Measurements from ENCODE around the gene AK6. TPM values are rescaled to one million over a fixed set of nuclear protein-coding genes. Genes with fewer than 3 reads are reported as not detected.
A peak's percentile ranks its signal among the peaks of the same experiment; 100 is the strongest.
"Not testable (repeated sequence)": the region's sequence is repeated elsewhere in the genome, so short reads cannot be mapped to it uniquely, and the experiment has no call there.

The AK6 gene
- total RNA-seq, 8 experiments from 2014 or later = 21.8 to 54.7 (median 33.9) TPM

DNA sequence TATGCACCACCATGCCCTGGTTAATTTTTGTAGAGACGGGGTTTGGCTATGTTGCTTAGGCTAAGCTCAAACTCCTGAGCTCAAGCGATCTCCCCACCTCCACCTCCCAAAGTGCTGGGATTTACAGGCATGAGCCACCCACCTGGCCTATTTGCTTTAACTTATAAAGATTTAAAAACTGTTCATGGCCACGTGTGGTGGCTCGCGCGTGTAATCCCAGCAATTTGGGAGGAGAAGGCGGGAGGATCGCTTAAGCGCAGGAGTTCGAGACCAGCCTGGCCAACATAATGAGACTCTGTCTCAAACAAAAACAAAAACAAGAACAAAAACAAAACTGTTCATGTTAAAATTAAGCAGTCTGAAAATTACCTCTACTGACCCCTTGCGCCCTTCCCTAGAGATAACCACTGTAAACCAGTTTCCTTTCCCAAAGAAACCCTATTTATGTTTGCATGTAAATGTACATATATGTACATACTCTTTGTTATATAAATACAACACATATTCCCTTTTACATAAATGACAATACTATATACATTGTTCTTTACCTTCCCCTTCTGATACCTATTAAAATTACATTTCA lies 1.5 kb downstream of the AK6 start:
- Histone ChIP-seq H3K27ac (no peak overlapping the region), H3K4me3 (peak overlapping the region; percentile 67 to 97 (median 92)), H3K4me1 (replicated peaks in 1 of 2) (peaks cover 12 to 20% of the 10 kb centered on the region in 2 donors)
- no peak for ATAC-seq (replicated peaks in 6 of 8)
- 24 to 98% (median 86%) methylated on average over 1 to 11 of the region's 11 CpGs; no CpG with 5 or more reads in 1 of the 10 experiments for WGBS, 10 experiments
- in situ Hi-C loops (cut with MboI; ENCODE audit: low pct_unique_long_range_greater_than_20kb in 2 of 9, low sequenced_read_pairs in 9 of 9, unreplicated experiment in 9 of 9) = no loop called here

DNA sequence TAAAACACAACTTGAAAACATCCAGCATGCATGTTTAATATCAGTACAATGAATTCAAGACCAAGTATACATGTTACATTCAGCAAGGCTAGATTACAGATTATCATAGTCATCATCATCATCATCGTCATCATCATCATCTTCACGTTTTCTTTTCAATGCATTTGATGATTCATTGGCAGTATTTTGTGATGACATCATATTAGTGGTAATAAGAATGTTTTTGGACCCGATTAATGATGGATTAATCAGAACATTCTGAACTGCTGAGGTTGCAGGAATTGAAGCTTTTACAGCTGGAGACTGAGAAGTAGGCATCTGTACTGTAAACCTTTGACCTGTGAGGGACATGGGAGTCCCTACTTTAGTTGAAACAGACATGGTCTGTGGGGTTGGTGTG lies 4.5 kb downstream of the AK6 start:
- Histone ChIP-seq H3K27ac (no peak overlapping the region), H3K4me1 (replicated peaks in 1 of 2) (peaks cover 8 to 10% of the 10 kb centered on the region in 2 donors), H3K4me3 (no peak overlapping the region)
- ATAC-seq (replicated peaks in 6 of 8) = no peak
- WGBS, 10 experiments = 20 to 100% (median 61%) methylated on average over 1 to 3 of the region's 3 CpGs; no CpG with 5 or more reads in 2 of the 10 experiments
- in situ Hi-C loops (cut with MboI; ENCODE audit: low pct_unique_long_range_greater_than_20kb in 2 of 9, low sequenced_read_pairs in 9 of 9, unreplicated experiment in 9 of 9) = no loop called here

DNA sequence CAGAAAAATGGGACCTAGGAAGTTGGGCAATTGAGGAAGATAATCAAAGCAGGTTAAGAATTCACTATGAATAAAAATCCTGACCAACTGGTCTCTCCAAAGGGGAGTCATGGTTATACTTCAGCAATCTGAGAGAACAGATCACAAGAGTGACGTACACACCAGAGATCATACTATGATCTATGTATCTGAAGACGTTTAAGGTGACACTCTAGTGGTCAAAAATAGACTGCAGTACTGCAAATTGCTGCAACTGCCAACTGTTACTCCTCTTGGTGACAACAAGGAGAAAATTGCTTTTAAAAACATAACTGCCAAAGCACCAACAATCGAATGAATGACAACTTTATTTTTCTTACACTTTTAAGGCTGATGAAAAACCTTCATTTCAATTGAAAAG lies 4.9 kb downstream of the AK6 start:
- H3K4me1 ChIP-seq (replicated peaks in 1 of 2) = peaks cover 8 to 10% of the 10 kb centered on the region in 2 donors
- H3K27ac ChIP-seq = no peak overlapping the region
- WGBS, 10 experiments = 30 to 100% (median 73%) methylated on average over 1 to 3 of the region's 3 CpGs; no CpG with 5 or more reads in 2 of the 10 experiments
- no peak overlapping the region for H3K4me3 ChIP-seq
- in situ Hi-C loops (cut with MboI; ENCODE audit: low pct_unique_long_range_greater_than_20kb in 2 of 9, low sequenced_read_pairs in 9 of 9, unreplicated experiment in 9 of 9) = no loop called here
- no peak for ATAC-seq (replicated peaks in 6 of 8)

DNA sequence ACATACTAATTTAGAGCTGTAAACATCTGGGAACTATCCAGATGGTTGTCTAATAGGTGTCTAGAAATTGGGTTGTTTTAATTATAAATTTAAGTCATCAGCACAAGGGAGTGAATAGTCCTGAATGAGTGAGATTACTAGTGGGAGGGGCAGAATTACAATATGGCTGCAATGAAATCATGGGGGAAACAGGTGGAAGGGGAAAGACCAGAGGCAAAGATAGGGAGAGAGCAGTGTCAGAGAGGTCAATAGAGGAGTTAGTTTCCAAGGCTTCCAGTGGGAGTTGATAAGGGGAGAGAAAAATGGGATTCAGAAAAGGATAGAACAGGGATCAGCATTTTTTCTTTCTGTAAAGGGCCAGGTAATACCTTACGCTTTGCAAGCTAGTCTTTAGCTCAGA lies 8.9 kb downstream of the AK6 start:
- no peak overlapping the region for H3K27ac ChIP-seq
- 86 to 100% (median 100%) methylated on average over 1 of the region's 1 CpG; no CpG with 5 or more reads in 3 of the 10 experiments for WGBS, 10 experiments
- ATAC-seq (replicated peaks in 6 of 8) = no peak
- H3K4me3 ChIP-seq = no peak overlapping the region
- H3K4me1 ChIP-seq (replicated peaks in 1 of 2) = no peaks in the 10 kb centered on the region
- in situ Hi-C loops (cut with MboI; ENCODE audit: low pct_unique_long_range_greater_than_20kb in 2 of 9, low sequenced_read_pairs in 9 of 9, unreplicated experiment in 9 of 9) = no loop called here

DNA sequence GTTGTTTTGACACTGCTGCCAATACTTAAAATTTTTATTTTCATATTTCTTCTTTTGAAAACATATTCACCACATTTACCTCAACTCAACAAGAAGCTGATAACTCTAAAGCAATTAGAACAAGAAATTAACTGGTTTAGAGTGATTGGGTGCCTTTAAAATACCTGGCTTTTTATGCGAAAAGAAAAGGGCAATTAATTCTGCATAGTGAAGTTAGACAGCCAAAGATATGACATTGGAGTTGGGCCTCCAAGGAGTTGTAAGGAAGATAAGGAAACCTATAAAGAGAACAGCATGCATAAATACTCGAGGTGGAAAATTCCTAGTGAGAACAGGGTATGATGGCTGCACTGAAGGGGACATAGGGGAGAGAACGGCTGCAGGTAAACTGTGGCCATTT lies 9.6 kb downstream of the AK6 start:
- in situ Hi-C loops (cut with MboI; ENCODE audit: low pct_unique_long_range_greater_than_20kb in 2 of 9, low sequenced_read_pairs in 9 of 9, unreplicated experiment in 9 of 9) = no loop called here
- no peak for ATAC-seq (replicated peaks in 6 of 8)
- Histone ChIP-seq H3K27ac (no peak overlapping the region), H3K4me3 (no peak overlapping the region), H3K4me1 (replicated peaks in 1 of 2) (no peaks in the 10 kb centered on the region)
- 79 to 100% (median 100%) methylated on average over 1 to 3 of the region's 3 CpGs; no CpG with 5 or more reads in 2 of the 10 experiments for whole genome bisulfite sequencing, 10 experiments

DNA sequence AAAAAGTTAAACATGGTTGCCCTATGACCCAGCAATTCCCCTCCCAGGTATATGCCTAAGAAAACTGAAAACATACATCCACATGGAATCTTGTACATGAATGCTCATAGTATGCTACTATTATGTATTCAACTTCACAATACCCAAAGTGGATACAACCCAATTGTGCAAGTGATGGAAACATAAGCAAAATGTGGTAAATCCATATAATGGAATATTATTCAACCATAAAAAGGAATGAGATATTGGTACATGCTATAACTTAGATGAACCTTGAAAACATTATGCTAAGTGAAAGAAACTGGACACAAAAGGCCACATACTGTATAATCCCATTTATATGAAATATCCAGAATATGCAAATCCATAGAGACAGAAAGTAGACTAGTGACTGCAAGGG lies 18.7 kb downstream of the AK6 start:
- ATAC-seq (replicated peaks in 6 of 8) = no peak
- Histone ChIP-seq H3K4me1 (replicated peaks in 1 of 2) (no peaks in the 10 kb centered on the region), H3K4me3 (no peak overlapping the region), H3K27ac (no peak overlapping the region)
- in situ Hi-C loops (cut with MboI; ENCODE audit: low pct_unique_long_range_greater_than_20kb in 2 of 9, low sequenced_read_pairs in 9 of 9, unreplicated experiment in 9 of 9) = no loop called here

DNA sequence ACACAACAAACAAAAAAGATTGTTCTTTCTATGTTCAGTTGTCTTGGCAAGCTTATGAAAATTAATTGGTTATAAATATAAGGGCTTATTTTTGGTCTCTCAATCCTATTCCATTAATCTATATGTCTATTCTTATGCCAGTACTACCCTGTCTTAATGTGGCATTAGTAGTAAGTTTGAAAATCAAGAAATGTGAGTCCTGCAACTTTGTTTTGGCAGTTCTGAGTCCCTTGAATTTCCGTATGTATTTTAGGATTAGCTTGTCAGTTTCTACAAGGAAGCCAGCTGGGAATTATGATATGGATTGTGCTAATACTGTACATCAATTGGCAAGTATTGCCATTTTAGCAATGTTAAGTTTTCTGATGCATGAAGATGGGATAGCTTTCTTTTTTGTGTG lies 26.2 kb downstream of the AK6 start:
- no peak overlapping the region for H3K27ac ChIP-seq
- WGBS, 10 experiments = 57 to 100% (median 80%) methylated on average over 1 of the region's 1 CpG; no CpG with 5 or more reads in 5 of the 10 experiments
- H3K4me1 ChIP-seq (replicated peaks in 1 of 2) = no peaks in the 10 kb centered on the region
- H3K4me3 ChIP-seq = no peak overlapping the region
- ATAC-seq (replicated peaks in 6 of 8) = no peak
- in situ Hi-C loops (cut with MboI; ENCODE audit: low pct_unique_long_range_greater_than_20kb in 2 of 9, low sequenced_read_pairs in 9 of 9, unreplicated experiment in 9 of 9) = no loop called here

DNA sequence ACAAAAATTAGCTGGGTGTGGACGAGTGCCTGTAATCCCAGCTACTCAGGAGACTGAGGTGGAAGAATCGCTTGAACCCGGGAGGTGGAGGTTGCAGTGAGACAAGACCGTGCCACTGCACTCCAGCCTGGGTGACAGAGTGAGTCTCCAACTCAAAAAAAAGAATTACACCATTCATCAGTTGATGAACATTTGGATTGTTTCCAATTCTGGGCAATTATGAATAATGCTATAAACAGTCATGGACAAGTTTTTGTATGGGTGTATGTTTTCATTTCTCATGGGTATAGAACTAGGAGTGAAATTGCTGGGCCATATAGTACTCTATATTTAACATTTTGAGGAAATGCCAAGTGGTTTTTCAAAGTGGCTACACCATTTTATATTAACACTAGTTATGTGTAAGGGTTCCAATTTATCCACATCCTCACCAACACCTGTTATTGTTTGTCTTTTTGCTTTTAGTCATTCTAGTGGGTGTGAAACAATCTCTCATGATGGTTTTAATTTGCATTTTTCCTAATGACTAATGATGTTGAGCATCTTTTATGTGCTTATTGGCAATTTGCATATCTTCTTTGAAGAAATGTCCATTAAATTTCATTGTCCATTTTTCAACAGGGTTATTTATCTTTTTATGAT lies 27.7 kb downstream of the AK6 start:
- in situ Hi-C loops (cut with MboI; ENCODE audit: low pct_unique_long_range_greater_than_20kb in 2 of 9, low sequenced_read_pairs in 9 of 9, unreplicated experiment in 9 of 9) = no loop called here
- no peak for ATAC-seq (replicated peaks in 6 of 8)
- H3K4me3 ChIP-seq = no peak overlapping the region
- 80 to 100% (median 94%) methylated on average over 1 to 4 of the region's 4 CpGs; no CpG with 5 or more reads in 4 of the 10 experiments for WGBS, 10 experiments
- no peaks in the 10 kb centered on the region for H3K4me1 ChIP-seq (replicated peaks in 1 of 2)
- H3K27ac ChIP-seq = no peak overlapping the region

DNA sequence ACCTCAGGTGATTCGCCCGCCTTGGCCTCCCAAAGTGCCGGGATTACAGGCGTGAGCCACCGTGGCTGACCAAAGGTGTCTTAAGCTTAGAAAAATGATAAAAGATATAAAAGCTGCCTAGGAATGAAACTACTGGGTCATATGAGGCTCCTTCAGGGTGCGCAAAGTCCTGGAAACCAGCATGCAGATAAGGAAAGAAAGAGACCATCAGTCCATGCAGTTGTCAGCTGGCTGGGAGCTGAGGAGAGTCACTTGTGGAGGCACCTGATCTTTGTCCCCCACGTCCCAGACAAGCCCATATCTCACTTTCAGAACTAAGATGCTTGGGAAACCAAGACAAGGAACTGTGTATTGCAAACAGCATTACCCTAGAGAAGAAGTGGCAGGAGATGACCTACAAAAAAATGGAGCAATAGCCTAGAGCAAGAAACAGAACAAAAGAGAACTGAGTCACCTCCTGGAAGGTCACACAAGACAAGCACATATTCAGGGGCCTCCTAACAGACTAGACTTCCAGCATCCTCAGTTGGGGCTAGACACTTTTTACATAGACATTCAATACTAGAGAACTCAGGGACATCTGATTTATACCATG lies 33.9 kb downstream of the AK6 start:
- WGBS, 10 experiments = 33 to 100% (median 98%) methylated on average over 1 to 7 of the region's 7 CpGs; no CpG with 5 or more reads in 4 of the 10 experiments
- Histone ChIP-seq H3K4me3 (no peak overlapping the region), H3K27ac (no peak overlapping the region), H3K4me1 (replicated peaks in 1 of 2) (peaks cover 4% of the 10 kb centered on the region in 2 donors)
- ATAC-seq (replicated peaks in 6 of 8) = no peak
- in situ Hi-C loops (cut with MboI; ENCODE audit: low pct_unique_long_range_greater_than_20kb in 2 of 9, low sequenced_read_pairs in 9 of 9, unreplicated experiment in 9 of 9) = no loop called here

DNA sequence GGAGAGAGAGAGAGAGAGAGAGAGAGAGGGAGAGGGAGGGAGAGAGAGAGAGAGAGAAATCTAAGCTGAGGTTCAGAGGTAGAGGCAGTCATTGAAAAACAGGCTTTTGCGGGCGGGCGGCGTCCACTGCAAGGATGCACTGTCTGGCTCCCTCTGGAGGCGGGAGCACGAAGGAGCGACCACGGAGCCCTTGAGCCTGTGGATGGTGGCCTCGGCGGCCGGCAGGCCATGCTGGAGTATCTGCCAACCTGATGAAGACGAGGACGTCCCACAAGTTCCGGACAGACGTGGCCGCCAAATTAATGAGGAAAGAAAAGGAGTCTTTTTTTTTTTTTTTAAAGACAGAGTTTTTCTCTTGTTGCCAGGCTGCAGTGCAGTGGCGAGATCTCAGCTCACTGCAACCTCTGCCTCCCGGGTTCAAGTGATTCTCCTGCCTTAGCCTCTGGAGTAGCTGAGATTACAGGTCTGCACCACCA lies 34.5 kb downstream of the AK6 start:
- WGBS, 10 experiments = 0 to 100% (median 15%) methylated on average over 1 to 10 of the region's 18 CpGs; no CpG with 5 or more reads in 5 of the 10 experiments
- Histone ChIP-seq H3K27ac (no peak overlapping the region), H3K4me3 (no peak overlapping the region), H3K4me1 (replicated peaks in 1 of 2) (peaks cover 4% of the 10 kb centered on the region in 2 donors)
- ATAC-seq (replicated peaks in 6 of 8) = peak; percentile 78 to 96 (median 88)
- in situ Hi-C loops (cut with MboI; ENCODE audit: low pct_unique_long_range_greater_than_20kb in 2 of 9, low sequenced_read_pairs in 9 of 9, unreplicated experiment in 9 of 9) = no loop called here

DNA sequence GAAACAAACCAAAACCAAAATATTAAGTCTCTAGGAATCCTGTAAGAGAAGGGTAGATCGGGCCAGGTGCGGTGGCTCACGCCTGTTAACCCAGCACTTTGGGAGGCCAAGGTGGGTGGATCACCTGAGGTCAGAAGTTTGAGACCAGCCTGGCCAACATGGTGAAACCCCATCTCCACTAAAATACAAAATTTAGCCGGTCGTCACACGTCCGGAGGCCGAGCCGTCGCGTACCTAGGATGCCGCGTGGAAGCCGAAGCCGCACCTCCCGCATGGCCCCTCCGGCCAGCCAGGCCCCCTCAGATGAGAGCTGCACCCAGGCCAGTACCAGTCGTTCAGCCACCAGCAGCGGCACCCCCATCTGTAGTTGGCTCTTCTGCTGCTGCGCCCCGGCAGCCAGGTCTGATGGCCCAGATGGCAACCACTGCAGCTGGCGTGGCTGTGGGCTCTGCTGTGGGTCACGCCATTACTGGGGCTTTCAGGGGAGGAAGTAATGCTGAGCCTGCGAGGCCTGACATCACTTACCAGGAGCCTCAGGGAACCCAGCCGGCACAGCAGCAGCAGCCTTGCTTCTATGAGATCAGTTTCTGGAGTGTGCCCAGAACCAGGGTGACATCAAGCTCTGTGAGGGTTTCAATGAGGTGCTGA lies 35.5 kb downstream of the AK6 start:
- 93 to 100% (median 96%) methylated on average over 1 to 10 of the region's 25 CpGs; no CpG with 5 or more reads in 7 of the 10 experiments for WGBS, 10 experiments
- in situ Hi-C loops (cut with MboI; ENCODE audit: low pct_unique_long_range_greater_than_20kb in 2 of 9, low sequenced_read_pairs in 9 of 9, unreplicated experiment in 9 of 9) = not testable (repeated sequence)

DNA sequence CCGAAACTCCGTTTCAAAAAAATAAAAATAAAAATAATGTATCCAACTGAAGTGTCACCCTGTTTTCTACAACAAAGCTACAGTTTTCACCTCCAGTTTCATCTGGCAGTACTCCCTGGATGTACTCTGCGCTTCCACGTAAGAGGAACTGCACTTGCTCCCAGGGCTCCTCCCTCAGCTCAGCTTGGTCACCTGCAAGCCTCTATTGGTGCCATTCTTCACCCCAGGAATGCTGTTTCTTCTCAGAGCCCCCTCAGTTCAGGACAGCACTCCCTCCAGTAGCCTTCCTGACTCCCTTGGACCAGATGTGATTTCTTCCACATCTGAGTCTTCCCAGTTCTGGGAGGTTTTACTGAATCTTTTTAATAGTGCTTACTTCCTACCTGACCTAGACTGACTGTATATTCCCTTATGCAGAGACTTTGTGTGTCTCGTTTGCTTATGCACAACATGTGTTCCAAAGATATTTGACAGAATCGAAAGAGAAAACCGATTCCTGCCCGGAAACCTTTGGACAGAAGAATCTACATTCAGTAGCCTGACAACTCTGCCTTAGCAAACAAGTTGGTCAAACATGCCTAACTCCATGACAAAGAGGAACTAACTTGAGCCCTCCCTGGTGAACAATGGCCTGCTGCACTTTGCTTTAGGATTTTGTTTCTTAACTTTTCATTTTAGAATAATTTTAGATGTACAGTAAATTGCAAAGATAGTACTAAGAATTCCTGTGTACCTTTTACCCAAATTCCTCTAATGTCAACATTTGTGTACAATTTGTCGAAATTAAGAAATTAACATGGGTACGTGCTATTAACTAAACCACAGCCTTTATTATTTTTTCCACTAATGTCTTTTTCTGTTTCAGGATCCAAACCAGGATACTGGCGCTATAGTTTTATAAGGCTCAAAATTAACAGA lies 37.5 kb downstream of the AK6 start:
- in situ Hi-C loops (cut with MboI; ENCODE audit: low pct_unique_long_range_greater_than_20kb in 2 of 9, low sequenced_read_pairs in 9 of 9, unreplicated experiment in 9 of 9) = no loop called here
- WGBS, 10 experiments = 30 to 79% (median 58%) methylated on average over 1 to 11 of the region's 11 CpGs
- Histone ChIP-seq H3K27ac (no peak overlapping the region), H3K4me1 (replicated peaks in 1 of 2) (peaks cover 4% of the 10 kb centered on the region in 2 donors), H3K4me3 (peak overlapping the region; percentile 43 to 91 (median 54))
- ATAC-seq (replicated peaks in 6 of 8) = peak in 1 of 8 experiments; percentile 74

More for the DNA sequence above, 35.5 kb downstream of the AK6 start:
- not testable (repeated sequence) for H3K27ac ChIP-seq; ATAC-seq (replicated peaks in 6 of 8); H3K4me1 ChIP-seq (replicated peaks in 1 of 2); H3K4me3 ChIP-seq
